Body of pancreas (tissue), 4 donors: ENCODE measurements around the gene MGMT. TPM values are rescaled to one million over a fixed set of nuclear protein-coding genes. Genes with fewer than 3 reads are reported as not detected.

Experiments used
- ATAC-seq: fragments of 150-250 bp; one replicate; pipeline ENCODE4 v1.9.1; 2016
- DNase-seq, 4 donors: peaks; one replicate each; pipeline ENCODE4 v3.0.0-alpha.2; 2019
- H3K27ac ChIP-seq, 4 donors: fragments of 200-600 bp; sonication (generic); 1 replicate in 3 of 4; 2 replicates in 1 of 4; pipeline versions ENCODE4 v1.5.1 to v1.6.1; 2016 to 2019; ENCODE audit warnings: mild to moderate bottlenecking in 1 of 4, mixed read lengths in 1 of 4, moderate library complexity in 1 of 4
- H3K27me3 ChIP-seq, 2 donors: fragments of 200-600 bp; sonication (generic); one replicate each; pipeline ENCODE4 v1.6.0; 2016; ENCODE audit warnings: mild to moderate bottlenecking in 1 of 2
- H3K36me3 ChIP-seq, 2 donors: fragments of 200-600 bp; sonication (generic); replicated peaks in 1 of 2; 2 replicates each; pipeline ENCODE4 v1.5.1; 2016; ENCODE audit warnings: low read depth in 2 of 2; ENCODE audit not compliant: insufficient read depth in 1 of 2
- H3K4me1 ChIP-seq: fragments of 200-600 bp; sonication (generic); one replicate; pipeline ENCODE4 v1.6.0; 2016
- H3K4me3 ChIP-seq, 2 donors: fragments of 200-600 bp; sonication (generic); 1 replicate in 1 of 2; 2 replicates in 1 of 2; pipeline ENCODE4 v1.5.1; 2016 to 2019
- H3K9me3 ChIP-seq, 3 donors: fragments of 200-600 bp; sonication (generic); 1 replicate in 2 of 3; 2 replicates in 1 of 3; pipeline ENCODE4 v1.5.1; 2016
- CTCF ChIP-seq, 7 experiments: fragments of 450-650 bp in 4 of 7; fragments of 200-600 bp in 3 of 7; sonication (generic) in 3 of 7; IDR thresholded peaks; one replicate each; pipeline ENCODE4 v1.5.1; 2016 to 2019; ENCODE audit warnings: antibody characterized with exemption in 7 of 7
- POLR2A ChIP-seq, 3 donors: fragments of 450-650 bp; IDR thresholded peaks; one replicate each; pipeline ENCODE4 v1.6.1; 2016; ENCODE audit warnings: antibody characterized with exemption in 3 of 3, mild to moderate bottlenecking in 2 of 3
- WGBS, 2 donors: methylation state at CpG; one replicate each; pipeline ENCODE4 v1.1.5; 2017; 5-methylcytosine and 5-hydroxymethylcytosine counted together
- intact Hi-C: fragments of 100-400 bp; cut with DNase I; formaldehyde crosslinking; loops from one replicate; pipeline ENCODE4 v1.15.1; 2023
- total RNA-seq, 2 donors: library from RNA; depleted of rRNA; stranded (reverse); fragments of >200 nt; gene quantifications; one replicate each; pipeline ENCODE4 v1.1.0, GENCODE V29; 2016

The MGMT gene
- total RNA-seq, 2 donors from 2014 or later = 13.7 to 25.4 TPM

GRCh38 chr10:129462257-129462795 lies 4.7 kb upstream of the MGMT start:
- DNase-seq (no peak), ATAC-seq (no peak)
- 85 to 90% methylated on average over 6 of the region's 6 CpGs for WGBS, 2 donors
- no peaks in the 10 kb centered on the region for H3K36me3 ChIP-seq
- TF ChIP-seq CTCF (IDR thresholded peaks at IDR 0.05) (no peak), POLR2A (IDR thresholded peaks at IDR 0.05) (no peak)
- no peak overlapping the region for H3K4me3 ChIP-seq
- H3K4me1 ChIP-seq = peaks cover 7% of the 10 kb centered on the region
- H3K27me3 ChIP-seq = no peaks in the 10 kb centered on the region
- no peak overlapping the region for H3K27ac ChIP-seq
- intact Hi-C loops = no loop called here
- H3K9me3 ChIP-seq = no peaks in the 10 kb centered on the region

GRCh38 chr10:129464251-129464650 lies 2.8 kb upstream of the MGMT start:
- Histone ChIP-seq H3K9me3 (no peaks in the 10 kb centered on the region), H3K27ac (no peak overlapping the region), H3K4me1 (peaks cover 16% of the 10 kb centered on the region), H3K36me3 (no peaks in the 10 kb centered on the region), H3K4me3 (no peak overlapping the region), H3K27me3 (no peaks in the 10 kb centered on the region)
- intact Hi-C loops = no loop called here
- ATAC-seq (no peak), DNase-seq (no peak)
- 77 to 80% methylated on average over 8 of the region's 8 CpGs for WGBS, 2 donors
- TF ChIP-seq CTCF (IDR thresholded peaks at IDR 0.05) (no peak), POLR2A (IDR thresholded peaks at IDR 0.05) (no peak)

GRCh38 chr10:129465796-129466702 lies 992 bp upstream of the MGMT start:
- DNase-seq = no peak

GRCh38 chr10:129467359-129468064 lies 471 bp downstream of the MGMT start:
- peak overlapping the region; percentile 54 to 86 (median 76) for H3K27ac ChIP-seq
- TF ChIP-seq POLR2A (IDR thresholded peaks at IDR 0.05) = no peak
- TF ChIP-seq CTCF (IDR thresholded peaks at IDR 0.05) = no peak
- 29 to 72% methylated on average over 8 to 25 of the region's 25 CpGs for WGBS, 2 donors
- intact Hi-C loops = no loop called here
- H3K27me3 ChIP-seq = no peaks in the 10 kb centered on the region
- DNase-seq = peak; percentile 11 to 36 (median 30)
- H3K36me3 ChIP-seq = no peaks in the 10 kb centered on the region
- H3K4me3 ChIP-seq = peak overlapping the region; percentile 80 to 82
- peaks cover 33% of the 10 kb centered on the region for H3K4me1 ChIP-seq
- ATAC-seq = no peak
- no peaks in the 10 kb centered on the region for H3K9me3 ChIP-seq

More at GRCh38 chr10:129465796-129466702, 992 bp upstream of the MGMT start:
- Histone ChIP-seq H3K27ac (peak overlapping the region in 3 of 4 donors; percentile 39 to 75 (median 61)), H3K9me3 (no peaks in the 10 kb centered on the region), H3K27me3 (no peaks in the 10 kb centered on the region), H3K36me3 (no peaks in the 10 kb centered on the region), H3K4me1 (peaks cover 33% of the 10 kb centered on the region), H3K4me3 (peak overlapping the region; percentile 9 to 46)
- no peak for ATAC-seq
- WGBS, 2 donors = 87 to 98% methylated on average over 6 to 16 of the region's 21 CpGs
- intact Hi-C loops = no loop called here
- TF ChIP-seq CTCF (IDR thresholded peaks at IDR 0.05) = no peak
- no peak for TF ChIP-seq POLR2A (IDR thresholded peaks at IDR 0.05)
